Renal pelvis (tissue), 4 donors: Measurements from ENCODE around the gene NTRK3. TPM values are rescaled to one million over a fixed set of nuclear protein-coding genes. Genes with fewer than 3 reads are reported as not detected.

Source experiments
- DNase-seq: peaks from one replicate; pipeline ENCODE4 v3.0.0-alpha.2; 2013
- polyA plus RNA-seq, 3 donors: library from polyadenylated mRNA; unstranded; fragments of 120-200 nt; gene quantifications; one replicate each; pipeline ENCODE4 v1.2.1, GENCODE V29; 2013; ENCODE audit not compliant: insufficient read length in 3 of 3

Gene NTRK3
- polyA plus RNA-seq, 3 donors = 8.7 to 12.6 (median 9.1) TPM

DNA sequence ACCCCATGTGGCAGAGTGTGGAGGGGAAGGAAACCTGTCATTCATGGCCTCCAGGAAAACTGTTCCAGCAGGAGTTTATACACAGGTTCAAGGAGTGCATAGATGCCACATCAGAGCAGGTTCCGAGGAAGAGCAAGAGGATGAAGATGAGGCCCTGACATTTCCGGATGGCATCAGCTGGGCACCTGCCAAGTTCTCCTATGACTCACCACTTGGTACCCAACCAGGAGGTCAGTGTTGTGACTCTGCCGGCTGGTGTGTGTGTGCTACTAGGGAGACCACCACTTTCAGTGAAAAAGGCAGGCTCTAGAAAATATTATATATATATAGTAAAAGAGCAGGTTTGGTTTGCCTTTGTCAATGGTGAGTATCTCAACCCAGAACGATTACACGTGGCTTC is 69.3 kb downstream of the NTRK3 start:
- no peak for DNase-seq

DNA sequence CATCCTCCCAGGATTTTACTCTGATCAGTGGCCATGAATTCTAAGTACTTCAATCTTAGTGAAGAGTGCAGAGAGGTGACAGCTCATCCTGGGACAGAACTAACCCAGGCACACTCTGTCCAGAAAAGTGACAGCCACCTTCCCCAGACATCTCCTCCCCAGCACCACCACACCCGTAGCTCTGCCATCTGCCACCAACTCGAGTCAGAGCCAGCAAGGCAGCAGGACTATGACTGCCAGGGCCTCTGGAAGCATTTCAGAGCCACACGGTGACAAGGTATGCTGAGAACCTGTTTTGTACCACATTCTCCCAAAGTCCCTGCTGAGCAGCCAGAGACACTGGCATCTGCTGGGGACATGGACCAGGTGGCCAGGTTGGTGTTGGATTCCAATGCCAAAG is 71.0 kb downstream of the NTRK3 start:
- no peak for DNase-seq

DNA sequence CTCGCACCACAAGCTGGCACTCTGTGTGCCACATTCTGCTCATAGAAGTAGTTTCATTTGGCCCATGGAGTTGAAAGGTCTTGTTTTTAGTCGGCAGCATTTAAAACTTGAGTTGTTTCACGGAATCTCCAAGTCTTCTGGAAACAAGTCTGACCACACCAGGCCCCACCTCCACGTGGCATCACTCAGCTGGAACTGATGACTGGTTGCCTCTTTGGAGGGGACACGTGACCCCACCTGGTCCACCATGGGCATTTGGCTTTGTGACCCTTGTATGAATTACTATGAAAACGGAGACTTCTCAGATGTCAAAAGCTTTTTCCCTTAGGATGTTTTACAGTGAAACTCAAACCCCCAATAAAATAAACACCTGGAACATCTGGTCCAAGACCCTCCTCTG is 74.9 kb downstream of the NTRK3 start:
- DNase-seq = peak; percentile 22

DNA sequence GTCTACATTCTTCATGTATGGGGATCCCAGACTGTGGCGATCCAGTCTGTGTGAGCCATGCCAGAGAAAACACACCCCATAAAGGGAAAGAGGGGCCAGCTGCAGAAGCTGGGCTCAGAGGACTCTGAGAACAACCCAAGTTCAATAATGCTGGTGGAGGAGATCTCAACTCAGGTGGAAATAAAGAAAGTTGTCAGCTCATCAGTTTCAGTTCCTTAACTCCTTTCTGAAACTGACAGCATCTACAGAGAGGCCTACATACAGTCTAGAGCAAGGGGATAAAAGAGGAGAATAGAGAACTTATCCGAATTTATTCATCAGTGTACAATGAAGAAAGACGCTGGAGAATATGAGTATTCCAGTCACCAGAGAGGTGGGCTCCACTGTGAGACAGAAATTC is 77.0 kb downstream of the NTRK3 start:
- DNase-seq = no peak

DNA sequence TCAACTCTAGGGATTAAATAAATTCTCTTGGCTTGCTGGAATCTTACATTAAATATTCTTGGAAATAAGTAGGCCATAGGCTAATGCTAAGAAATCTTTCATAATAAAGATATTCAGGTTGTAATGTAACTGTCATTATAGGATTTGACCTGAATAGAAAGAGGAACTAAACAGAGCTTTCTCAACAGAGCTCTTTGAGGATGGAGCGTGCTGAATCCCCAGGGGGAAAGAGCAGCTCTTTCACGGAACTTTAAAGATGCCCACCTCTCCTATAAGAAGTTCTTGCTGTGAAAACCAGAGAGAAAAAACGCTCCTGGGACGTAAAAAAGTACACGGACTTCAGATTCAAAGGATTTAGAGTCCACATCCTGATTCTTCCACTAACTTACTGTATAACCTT is 77.9 kb downstream of the NTRK3 start:
- DNase-seq = no peak

DNA sequence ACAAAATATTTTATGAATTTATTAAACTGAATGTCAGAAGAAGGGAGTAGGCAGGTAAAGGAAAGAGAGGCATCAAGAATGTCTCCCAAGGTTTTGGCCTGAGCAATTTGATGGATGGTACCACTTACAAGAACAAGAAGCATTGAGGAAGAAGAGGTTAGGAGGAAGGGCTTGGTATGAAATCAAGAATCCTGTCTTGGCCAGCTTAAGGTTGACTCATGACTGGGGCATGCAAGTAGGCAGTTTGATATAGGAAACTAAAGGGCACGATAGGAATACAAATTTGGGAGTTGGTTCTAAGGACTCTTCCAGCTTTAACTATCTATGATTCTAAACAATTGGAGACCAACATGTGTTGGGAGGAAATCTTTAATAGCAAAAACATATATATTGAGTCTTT is 79.1 kb downstream of the NTRK3 start:
- no peak for DNase-seq

DNA sequence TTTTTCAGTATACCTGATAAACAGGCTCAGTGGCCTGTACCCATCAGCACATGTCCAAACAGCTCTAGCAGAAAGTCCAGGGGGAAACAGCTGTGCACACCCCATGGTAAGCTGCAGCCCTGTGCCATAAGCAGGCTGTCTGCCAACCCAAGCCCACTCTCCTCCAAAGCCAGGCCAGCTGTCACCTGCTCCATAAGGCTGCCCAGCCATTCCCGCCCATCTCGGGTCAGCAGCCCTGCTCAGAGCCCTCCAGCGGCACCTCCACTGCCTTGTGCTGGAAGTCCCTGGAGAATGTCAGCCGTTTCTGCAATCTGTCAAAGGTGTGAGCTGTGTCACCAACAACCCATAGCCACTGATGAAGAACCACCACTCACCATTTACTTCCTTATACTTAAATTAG is 82.0 kb downstream of the NTRK3 start:
- no peak for DNase-seq

DNA sequence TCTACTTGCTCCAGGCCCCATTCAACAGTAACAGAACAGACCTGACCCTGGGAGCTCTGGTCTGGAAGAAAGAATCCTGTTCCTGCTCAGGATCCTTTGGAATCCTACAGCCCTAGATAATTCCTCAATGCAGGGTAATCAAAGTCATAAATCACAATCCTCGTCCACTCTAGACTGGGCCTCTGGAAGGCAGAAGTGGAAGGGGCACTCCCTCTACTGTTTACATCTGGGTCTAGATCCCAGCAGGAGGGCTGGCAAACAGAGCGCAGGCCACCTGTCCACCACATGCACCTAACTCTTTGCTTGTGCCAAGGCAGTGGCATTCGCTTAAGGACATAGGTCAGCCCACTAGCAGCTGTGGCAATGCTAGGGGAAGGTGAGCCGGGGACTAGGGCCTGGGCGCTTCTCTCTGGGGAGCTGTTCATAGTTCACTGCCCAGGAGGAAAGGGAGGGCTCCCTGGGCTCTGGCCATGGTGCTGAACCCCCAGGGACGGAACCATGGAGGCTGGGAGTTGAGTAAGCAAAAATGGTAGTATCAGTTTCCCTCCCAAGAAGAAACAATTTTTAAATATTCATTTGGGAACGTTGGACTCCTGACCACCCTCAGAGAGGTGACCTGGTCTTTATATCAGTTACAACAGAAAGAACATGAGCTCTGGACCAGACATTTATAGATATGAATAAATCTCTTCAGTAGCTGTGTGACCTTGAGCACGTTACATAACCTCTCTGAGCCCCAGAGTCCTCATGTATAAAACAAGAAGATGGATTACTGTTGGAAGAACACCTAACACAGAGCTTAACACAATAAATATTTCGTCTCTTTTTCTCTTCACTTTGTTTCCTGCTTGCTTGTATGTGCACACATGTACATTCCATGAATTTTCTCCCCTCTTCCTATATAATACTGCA is 90.2 kb downstream of the NTRK3 start:
- DNase-seq = peak; percentile 48

DNA sequence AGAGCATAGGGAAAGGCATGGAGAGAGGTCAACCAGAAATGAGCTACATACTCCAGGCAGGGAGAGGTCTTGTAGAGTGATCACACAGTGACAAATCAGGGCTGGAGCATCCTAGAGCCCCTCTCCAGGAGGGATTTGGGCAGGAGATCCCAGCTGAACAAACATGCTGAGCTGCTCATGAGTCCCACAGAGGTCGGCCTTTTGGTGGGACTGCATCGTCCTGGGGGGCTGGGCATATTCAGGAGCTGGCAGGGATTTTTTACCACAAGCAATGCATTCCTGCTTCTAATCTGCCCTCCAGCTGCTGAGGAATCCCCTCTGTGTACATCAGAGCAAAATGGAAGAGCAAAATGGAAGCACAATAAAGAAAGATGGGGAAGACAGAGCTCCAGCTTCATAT is 94.9 kb downstream of the NTRK3 start:
- no peak for DNase-seq

DNA sequence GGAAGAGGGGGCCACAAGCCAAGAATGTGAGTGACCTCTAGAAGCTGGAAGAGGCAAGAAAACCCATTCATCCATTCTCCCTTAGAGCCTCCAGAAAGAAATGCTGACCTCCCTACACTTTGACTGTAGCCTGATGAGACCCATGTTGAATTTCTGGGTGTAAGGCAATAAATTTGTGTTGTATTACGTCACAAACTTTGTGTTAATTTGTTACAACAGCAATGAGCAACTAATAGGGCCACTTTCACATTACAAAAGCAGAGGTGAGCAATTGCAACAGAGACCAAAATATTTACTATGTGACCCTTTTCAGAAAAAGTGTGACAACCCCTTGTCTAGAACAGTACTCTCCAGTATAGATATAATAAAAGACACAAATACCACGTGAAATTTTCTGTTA is 101.2 kb downstream of the NTRK3 start:
- no peak for DNase-seq

DNA sequence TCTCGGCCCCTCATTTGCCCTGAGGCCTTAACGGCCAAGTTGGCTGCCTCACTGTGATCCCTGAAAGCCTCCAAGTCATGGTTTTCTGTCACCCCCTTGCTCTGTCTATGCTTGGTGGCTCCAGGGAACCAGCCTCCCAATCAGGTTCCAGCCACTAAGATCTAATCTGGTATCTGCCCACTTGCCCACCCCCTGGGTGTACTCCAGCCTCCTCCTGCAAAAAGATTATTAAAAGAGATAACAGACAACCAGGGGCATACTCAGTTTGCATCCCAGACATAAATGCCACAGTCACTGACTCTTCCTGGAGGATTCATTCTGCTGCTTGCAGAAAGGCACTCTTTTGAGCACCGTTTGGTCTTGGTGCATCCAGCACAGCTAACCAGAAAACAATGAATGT is 103.9 kb downstream of the NTRK3 start:
- no peak for DNase-seq

DNA sequence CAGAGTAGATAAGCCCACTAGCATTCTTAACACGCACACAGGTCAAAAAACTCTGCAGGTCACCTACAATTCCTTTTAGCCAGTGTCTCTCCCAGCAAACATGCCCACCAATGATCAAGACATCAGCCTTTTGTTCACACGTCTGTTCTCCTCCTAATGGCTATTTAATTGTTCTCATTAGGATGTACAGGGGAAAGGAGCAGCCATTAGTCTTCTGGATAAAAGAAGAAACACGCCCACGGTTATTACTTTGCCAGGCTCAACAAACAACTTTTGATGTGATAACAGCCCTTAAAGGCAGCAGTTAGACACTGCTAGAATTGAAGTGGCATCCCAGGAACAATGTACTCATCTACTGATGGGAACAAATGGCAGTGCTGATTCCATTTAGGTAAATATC is 108.8 kb downstream of the NTRK3 start:
- DNase-seq = no peak

DNA sequence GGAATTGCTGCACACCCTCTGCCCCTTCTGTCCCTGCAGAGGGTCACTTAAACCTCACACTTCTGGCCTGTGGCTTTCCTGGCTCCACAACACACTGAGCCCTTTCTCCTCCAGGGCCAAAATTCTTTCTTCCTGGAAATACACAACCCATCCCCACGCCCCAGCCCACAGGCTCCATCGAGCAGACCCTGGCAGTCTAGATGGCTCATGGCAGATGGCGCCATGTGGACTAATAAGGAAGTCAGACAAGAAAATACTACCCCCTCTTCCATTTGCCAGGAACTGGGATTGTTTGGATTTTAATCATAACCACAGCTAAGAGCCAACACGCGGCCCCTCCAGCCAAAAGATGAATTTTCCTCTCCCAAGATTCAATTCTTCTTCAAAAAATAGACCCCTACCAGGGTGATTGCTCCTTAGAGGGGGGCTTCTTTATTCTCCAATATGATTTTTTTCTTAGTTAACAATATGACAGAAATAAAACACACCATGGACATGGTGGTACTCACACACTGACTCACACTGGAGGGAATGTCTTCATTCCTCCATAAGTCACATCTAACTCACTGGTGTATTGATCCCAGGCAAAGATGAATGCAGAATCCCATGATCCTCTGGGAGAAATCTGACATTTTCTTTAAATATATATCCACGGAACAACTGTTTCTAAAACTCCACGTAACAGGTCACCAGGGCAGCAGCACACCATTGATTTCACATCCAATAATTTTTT is 111.5 kb downstream of the NTRK3 start:
- no peak for DNase-seq

DNA sequence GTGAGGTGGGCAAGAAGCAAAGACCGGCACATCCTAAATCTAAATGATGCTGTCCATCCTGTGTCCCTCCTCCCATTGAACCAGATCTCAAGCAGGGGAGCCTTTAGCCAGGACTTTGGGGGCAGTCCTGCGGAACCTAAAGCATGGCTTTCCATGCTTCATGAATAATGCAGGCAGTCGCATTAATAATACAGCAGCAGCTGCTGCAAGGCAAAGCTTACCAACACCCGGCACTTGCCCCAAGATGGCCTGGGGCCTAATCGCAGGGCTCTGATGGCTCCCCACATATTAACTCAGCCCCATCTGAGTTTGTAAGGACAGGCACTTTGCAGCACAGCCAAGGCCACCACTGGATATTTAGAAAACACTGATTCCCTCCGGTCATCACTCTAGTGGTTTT is 114.4 kb downstream of the NTRK3 start:
- DNase-seq = no peak

DNA sequence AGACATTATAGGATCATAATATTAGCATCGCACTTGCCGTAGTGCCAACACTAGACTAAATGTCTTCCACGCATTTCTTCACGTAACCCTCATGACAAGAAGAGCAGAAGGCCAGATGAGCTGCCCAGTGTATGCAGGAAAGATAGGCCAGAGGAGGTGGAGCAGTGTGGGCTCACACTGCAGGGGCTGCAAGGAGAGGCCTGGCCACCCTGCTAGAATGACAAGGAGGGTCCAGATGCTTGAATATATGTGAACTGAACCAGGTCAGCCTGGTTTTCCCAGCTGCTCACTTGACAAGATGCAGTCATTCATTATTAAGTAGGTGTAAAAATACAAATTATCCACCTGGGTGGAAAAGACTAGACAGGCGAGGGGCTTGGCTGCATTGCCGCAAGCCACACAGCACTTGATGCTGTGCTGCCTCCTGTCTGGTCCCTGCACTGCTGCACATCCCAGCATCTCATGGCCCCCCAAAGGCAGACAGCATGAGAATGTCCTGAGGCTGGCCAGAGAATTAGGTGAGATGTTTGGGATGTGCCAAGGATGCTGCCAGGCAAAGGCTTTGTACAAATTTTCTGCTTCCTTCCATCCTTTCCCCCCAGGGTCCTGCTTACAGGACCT is 115.2 kb downstream of the NTRK3 start:
- no peak for DNase-seq

DNA sequence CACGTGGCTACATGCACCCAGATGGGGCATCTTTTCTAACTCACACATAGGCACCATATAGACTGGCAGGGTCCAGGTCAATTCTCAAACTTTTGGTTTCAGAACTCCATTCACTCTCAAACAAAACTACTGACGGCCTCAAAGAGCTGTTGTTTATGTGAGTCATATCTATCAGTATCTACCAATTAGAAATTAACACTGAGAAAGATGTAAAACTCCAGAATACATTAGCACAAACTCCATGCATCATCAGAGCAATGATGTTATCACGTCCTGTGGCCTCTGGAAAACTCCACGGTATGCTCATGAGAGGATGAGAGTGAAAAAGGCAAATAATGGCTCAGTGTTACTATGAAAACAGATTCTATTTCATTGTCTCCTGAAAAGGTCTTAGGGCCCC is 116.1 kb downstream of the NTRK3 start:
- DNase-seq = no peak

DNA sequence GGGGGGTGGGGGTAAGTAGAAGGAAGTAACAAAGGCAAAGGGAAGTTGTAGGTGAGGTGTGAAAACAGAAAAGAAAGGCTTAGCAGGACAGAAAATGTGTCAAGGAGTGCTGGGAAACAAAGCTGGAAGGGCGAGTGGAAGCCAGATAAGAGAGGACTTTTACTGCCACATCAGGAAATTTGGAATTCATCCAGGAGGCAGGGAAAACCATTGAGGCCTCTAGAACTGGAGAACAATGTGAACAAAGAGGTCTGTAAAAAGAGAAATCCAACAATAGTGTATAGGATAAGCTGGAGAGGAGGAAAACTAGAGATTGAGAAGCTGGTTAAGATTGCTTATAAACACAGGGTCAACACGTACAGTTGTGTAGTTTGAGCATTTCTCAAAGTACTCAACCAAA is 116.6 kb downstream of the NTRK3 start:
- DNase-seq = no peak

DNA sequence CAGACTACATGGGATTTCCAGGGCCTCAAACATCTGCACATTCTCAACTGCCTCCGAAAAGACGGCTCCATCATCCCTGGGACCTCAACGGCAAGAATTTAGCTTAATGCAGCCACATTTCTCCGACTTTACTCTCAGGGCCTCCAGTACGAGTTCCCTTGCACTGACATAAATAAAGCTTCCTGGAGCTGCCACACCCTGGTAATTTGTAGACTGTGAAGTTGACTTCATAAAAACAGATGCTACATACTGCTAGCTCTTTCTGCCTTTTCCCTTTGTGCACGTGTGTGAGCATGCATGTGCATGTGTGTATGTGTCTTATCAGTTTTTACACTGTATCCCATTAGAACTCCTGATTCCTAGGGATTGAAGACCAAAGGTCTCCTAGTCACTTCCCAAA is 122.7 kb downstream of the NTRK3 start:
- no peak for DNase-seq

DNA sequence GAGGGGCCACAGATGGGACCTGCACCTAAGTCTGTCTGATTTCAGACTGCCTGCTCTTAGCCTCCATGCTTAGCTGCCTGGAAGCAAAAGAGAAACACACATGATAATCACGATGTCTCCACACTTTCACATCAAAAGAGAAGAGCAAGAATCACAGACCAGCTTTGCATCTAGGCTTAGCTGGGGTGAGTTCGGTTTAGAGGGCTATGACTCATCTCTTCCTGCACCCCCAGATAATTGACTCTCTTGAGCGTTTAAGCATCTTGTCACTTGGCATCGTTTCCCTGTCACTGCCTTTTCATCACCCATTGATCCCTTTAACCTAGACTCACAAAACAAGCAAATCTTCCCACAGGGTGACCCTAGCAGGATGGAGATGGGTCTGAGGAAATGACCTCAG is 124.0 kb downstream of the NTRK3 start:
- DNase-seq = no peak

DNA sequence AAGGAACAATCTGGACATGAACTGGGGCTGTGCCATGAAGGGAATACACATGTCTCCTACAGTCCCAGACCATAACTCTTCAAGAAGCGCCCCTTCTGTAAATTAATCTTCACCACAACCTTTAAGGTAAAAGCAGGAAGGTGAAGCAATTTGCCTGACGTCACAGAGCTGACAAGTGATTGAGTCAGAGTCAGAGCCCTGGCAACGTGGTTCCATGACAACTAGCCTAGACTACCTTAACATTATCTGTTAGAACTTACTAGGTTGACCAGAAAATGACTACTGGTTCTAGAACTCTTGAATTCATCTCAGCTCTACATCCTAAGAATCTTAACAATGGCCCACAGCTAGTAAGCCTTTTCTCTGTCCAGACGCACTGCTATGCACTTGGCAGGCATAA is 124.6 kb downstream of the NTRK3 start:
- no peak for DNase-seq

DNA sequence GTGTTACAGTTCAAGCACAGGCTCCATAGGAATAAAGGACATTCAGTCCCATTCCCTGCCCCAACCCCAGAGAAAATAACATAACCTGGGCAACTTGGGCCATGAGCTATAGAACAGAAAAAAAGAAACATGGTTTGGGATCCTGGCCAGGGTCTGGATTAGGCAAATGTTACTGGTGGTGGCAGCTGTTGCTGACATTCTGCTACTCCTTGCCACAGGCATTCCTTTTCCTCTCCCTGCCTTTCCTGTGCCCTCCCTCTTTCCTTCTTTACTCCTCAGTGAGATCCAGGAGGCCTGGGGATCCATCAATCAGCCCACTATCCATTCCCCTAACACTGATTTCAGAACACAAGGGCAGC is 129.1 kb downstream of the NTRK3 start:
- DNase-seq = no peak

DNA sequence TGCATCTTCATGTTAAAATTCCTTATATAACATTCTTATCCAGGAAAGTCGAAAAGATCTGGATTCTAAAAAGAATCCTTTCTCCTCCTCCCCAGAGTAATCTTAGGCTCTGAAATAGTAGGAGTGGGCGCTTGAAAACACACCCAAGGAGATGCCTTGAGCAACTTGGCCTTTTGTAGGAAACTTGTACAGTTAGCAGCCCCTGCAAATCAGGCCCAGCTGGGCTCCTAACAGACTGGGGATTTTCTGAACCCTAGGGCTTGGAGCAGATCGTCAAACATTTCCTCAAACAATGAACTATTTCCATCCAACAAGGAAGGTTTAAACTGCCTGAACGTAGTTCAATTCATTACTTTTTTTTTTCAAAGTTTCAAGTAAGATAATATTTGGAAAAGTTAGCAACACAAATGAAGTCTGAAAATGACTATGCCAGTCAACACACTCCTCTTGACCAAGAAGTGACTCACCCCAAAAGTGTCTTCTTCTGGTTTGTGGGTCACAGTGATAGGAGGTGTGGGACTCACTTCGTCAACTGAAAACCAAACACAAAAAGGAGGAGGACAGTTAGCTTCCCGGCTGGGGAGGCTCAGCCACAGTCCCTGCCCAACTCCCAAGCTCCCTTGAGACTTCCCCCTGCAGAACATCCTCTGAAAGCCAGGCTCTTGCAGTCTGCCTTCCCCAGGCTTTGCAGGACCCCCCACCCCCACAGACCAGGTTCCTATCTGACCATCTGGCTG is 129.7 kb downstream of the NTRK3 start:
- no peak for DNase-seq
